ENCODE results near the gene RPL13.

DNA sequence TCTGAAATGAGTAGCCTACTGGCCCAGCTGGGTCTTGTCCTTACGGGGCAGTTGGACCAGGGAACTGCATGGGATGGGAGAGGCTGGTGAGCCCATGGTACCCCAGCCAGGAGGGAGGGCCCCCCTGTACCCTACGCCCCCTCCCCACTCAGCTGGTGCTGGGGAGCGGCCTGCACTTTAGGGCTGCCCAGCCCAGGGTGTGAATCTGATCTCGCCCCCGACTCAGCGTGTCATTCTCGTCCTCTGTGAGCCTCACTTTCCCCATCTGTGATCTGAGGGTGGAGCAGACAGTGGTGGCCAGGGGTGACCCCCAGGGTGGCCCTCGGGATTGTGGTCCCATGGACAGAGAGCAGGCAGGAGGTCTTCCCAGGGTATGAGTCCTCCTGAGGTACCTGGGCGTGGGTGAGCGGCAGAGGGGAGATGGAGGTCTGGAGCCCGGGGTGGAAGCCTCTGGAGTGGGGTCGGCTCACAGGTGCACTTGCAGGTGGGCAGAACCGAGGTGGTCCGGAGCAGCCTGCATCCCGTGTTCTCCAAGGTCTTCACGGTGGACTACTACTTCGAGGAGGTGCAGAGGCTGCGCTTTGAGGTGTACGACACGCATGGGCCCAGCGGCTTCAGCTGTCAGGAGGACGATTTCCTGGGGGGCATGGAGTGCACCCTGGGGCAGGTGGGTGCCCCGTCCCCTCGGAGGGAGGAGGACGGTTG lies 16.7 kb downstream of the RPL13 start:
- TF ChIP-seq, protein P1, sequence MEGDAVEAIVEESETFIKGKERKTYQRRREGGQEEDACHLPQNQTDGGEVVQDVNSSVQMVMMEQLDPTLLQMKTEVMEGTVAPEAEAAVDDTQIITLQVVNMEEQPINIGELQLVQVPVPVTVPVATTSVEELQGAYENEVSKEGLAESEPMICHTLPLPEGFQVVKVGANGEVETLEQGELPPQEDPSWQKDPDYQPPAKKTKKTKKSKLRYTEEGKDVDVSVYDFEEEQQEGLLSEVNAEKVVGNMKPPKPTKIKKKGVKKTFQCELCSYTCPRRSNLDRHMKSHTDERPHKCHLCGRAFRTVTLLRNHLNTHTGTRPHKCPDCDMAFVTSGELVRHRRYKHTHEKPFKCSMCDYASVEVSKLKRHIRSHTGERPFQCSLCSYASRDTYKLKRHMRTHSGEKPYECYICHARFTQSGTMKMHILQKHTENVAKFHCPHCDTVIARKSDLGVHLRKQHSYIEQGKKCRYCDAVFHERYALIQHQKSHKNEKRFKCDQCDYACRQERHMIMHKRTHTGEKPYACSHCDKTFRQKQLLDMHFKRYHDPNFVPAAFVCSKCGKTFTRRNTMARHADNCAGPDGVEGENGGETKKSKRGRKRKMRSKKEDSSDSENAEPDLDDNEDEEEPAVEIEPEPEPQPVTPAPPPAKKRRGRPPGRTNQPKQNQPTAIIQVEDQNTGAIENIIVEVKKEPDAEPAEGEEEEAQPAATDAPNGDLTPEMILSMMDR (IDR thresholded peaks at IDR 0.05; ENCODE audit: control extremely low read depth in 1 of 3, insufficient read depth in 1 of 3, low read depth in 1 of 3, low read length in 3 of 3) = no peak
- TF ChIP-seq SP2 (IDR thresholded peaks at IDR 0.05; ENCODE audit: low read length) (no peak), YY1 (IDR thresholded peaks at IDR 0.05; ENCODE audit: low read depth, low read length) (no peak), CHD2 (IDR thresholded peaks at IDR 0.05; ENCODE audit: low read length) (no peak), EP300 (IDR thresholded peaks at IDR 0.05; ENCODE audit: borderline replicate concordance in 1 of 2, low read depth in 2 of 2, low read length in 2 of 2) (no peak), KDM1A (IDR thresholded peaks at IDR 0.05; ENCODE audit: borderline replicate concordance, low read length) (no peak), EGR1 (IDR thresholded peaks at IDR 0.05; ENCODE audit: borderline replicate concordance, low read depth, low read length) (no peak)

Data from H1 (cell line).